Measurements from ENCODE around the gene KPRP. TPM values are rescaled to one million over a fixed set of nuclear protein-coding genes. Genes with fewer than 3 reads are reported as not detected.

The KPRP gene
- total RNA-seq, 1 donor from 2014 or later = not detected

- Histone ChIP-seq H3K36me3 (ENCODE audit: control insufficient read depth, insufficient read depth, low read length) (no peaks in the 10 kb centered on the region), H3K27me3 (ENCODE audit: control insufficient read depth, insufficient read depth, low read length) (no peaks in the 10 kb centered on the region), H3K4me3 (ENCODE audit: low read depth, low read length) (no peak overlapping the region)
- no peak for TF ChIP-seq CTCF (IDR thresholded peaks at IDR 0.05; ENCODE audit: insufficient read depth, low read length, poor library complexity, severe bottlenecking)
- no peak for DNase-seq (ENCODE audit: low read depth)
Measured at GRCh38 chr1:152759453-152760173, 1.8 kb downstream of the KPRP start.

DNA sequence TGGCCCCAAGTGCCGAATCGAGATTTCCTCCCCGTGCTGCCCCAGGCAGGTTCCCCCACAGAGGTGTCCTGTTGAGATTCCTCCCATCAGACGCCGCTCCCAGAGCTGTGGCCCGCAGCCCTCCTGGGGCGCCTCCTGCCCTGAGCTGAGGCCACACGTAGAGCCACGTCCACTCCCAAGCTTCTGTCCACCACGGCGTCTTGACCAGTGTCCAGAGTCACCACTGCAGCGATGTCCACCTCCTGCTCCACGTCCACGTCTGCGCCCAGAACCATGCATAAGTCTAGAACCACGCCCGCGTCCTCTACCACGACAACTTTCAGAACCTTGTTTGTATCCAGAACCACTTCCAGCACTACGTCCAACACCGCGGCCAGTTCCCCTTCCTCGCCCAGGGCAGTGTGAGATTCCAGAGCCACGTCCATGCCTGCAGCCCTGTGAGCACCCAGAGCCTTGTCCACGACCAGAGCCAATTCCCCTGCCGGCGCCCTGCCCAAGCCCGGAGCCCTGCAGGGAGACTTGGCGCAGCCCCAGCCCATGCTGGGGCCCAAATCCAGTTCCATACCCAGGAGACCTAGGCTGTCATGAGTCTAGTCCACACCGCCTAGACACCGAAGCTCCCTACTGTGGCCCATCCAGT, 2.8 kb downstream of the KPRP start:
- TF ChIP-seq CTCF (IDR thresholded peaks at IDR 0.05; ENCODE audit: insufficient read depth, low read length, poor library complexity, severe bottlenecking) = no peak
- no peak overlapping the region for H3K4me3 ChIP-seq (ENCODE audit: low read depth, low read length)
- H3K27me3 ChIP-seq (ENCODE audit: control insufficient read depth, insufficient read depth, low read length) = no peaks in the 10 kb centered on the region
- no peak for DNase-seq (ENCODE audit: low read depth)
- no peaks in the 10 kb centered on the region for H3K36me3 ChIP-seq (ENCODE audit: control insufficient read depth, insufficient read depth, low read length)

DNA sequence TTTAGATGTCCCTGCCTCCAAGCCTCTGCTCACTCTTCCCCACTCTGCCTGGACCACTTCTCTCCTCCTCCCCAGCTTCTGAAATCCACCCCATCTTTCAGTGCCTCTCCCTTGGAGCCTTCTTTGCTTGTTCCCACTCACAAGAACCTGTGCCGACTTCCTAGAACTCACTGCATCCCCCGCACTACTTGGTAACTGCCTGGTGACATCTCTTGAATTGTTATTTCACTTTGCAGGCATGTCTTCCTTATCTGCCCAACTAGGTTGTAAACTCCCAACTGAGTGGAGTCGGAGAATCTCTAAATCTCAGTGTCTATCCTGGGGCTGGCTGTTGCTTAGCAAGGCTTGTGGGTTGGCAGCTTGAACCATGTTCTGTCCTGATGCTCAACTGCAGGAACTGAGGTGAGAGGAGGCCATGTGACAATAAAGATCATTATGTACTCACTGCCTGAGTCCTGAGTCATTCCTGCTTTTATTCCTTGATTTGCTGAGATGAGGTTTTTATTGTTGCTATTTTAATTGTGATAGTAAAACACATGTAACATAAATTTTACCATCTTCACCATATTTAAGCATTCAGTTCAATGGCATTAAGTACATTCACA, 3.9 kb downstream of the KPRP start:
- Histone ChIP-seq H3K27me3 (ENCODE audit: control insufficient read depth, insufficient read depth, low read length) (no peaks in the 10 kb centered on the region), H3K36me3 (ENCODE audit: control insufficient read depth, insufficient read depth, low read length) (no peaks in the 10 kb centered on the region), H3K4me3 (ENCODE audit: low read depth, low read length) (no peak overlapping the region)
- TF ChIP-seq CTCF (IDR thresholded peaks at IDR 0.05; ENCODE audit: insufficient read depth, low read length, poor library complexity, severe bottlenecking) = no peak
- DNase-seq (ENCODE audit: low read depth) = no peak

GRCh38 chr1:152768847-152769533, 11.2 kb downstream of the KPRP start:
- H3K27me3 ChIP-seq (ENCODE audit: control insufficient read depth, insufficient read depth, low read length) = no peaks in the 10 kb centered on the region
- TF ChIP-seq CTCF (IDR thresholded peaks at IDR 0.05; ENCODE audit: insufficient read depth, low read length, poor library complexity, severe bottlenecking) = no peak
- no peak overlapping the region for H3K4me3 ChIP-seq (ENCODE audit: low read depth, low read length)
- H3K36me3 ChIP-seq (ENCODE audit: control insufficient read depth, insufficient read depth, low read length) = no peaks in the 10 kb centered on the region
- DNase-seq (ENCODE audit: low read depth) = no peak

DNA sequence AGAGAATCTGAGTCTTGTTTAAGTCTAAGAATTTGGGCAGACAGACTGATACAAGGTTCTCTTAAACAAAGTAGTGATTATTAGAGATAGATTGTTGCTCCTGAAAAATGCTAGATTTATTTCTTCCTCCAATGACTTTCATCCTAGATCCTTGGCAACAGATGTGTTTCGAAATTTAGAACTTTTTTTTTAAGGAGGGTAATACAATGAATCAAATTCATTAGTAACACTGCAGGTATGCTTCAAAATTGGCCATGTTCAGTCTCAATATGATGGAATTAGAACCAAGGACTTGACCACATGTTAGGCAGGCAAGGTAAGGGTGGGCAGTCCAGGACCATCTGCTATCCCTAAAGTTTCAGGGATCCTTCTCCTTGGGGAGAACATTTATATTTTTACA, 12.6 kb downstream of the KPRP start:
- Histone ChIP-seq H3K4me3 (ENCODE audit: low read depth, low read length) (no peak overlapping the region), H3K27me3 (ENCODE audit: control insufficient read depth, insufficient read depth, low read length) (no peaks in the 10 kb centered on the region), H3K36me3 (ENCODE audit: control insufficient read depth, insufficient read depth, low read length) (no peaks in the 10 kb centered on the region)
- no peak for DNase-seq (ENCODE audit: low read depth)
- no peak for TF ChIP-seq CTCF (IDR thresholded peaks at IDR 0.05; ENCODE audit: insufficient read depth, low read length, poor library complexity, severe bottlenecking)
